Uterus (tissue), 2 donors: ENCODE results near the gene PRRC2C.

Source experiments
- POLR2A ChIP-seq, 2 donors: fragments of 450-650 bp; IDR thresholded peaks; one replicate each; pipeline ENCODE4 v1.6.1; 2016; ENCODE audit warnings: antibody characterized with exemption in 2 of 2, mild to moderate bottlenecking in 1 of 2, moderate library complexity in 1 of 2
- TF ChIP-seq, protein P1 (sequence below), 4 experiments: fragments of 200-600 bp in 2 of 4; fragments of 450-650 bp in 2 of 4; sonication (generic) in 2 of 4; IDR thresholded peaks; one replicate each; pipeline ENCODE4 v1.5.1; 2016 to 2019; ENCODE audit warnings: antibody characterized with exemption in 4 of 4, mild to moderate bottlenecking in 2 of 4, moderate library complexity in 1 of 4

GRCh38 chr1:171500803-171501202, 15.5 kb downstream of the PRRC2C start:
- TF ChIP-seq, protein P1, sequence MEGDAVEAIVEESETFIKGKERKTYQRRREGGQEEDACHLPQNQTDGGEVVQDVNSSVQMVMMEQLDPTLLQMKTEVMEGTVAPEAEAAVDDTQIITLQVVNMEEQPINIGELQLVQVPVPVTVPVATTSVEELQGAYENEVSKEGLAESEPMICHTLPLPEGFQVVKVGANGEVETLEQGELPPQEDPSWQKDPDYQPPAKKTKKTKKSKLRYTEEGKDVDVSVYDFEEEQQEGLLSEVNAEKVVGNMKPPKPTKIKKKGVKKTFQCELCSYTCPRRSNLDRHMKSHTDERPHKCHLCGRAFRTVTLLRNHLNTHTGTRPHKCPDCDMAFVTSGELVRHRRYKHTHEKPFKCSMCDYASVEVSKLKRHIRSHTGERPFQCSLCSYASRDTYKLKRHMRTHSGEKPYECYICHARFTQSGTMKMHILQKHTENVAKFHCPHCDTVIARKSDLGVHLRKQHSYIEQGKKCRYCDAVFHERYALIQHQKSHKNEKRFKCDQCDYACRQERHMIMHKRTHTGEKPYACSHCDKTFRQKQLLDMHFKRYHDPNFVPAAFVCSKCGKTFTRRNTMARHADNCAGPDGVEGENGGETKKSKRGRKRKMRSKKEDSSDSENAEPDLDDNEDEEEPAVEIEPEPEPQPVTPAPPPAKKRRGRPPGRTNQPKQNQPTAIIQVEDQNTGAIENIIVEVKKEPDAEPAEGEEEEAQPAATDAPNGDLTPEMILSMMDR (IDR thresholded peaks at IDR 0.05), result no peak
- no peak for TF ChIP-seq POLR2A (IDR thresholded peaks at IDR 0.05)
